GM21447 (cell line): ENCODE data around the gene POMT1.
"Not testable (repeated sequence)": the region's sequence is repeated elsewhere in the genome, so short reads cannot be mapped to it uniquely, and the experiment has no call there.

Source experiments
- ATAC-seq: cut with Tn5 transposase; IDR thresholded peaks from one replicate; pipeline ENCODE4 v1.9.1; 2021; ENCODE audit not compliant: unreplicated experiment

POMT1 gene

DNA sequence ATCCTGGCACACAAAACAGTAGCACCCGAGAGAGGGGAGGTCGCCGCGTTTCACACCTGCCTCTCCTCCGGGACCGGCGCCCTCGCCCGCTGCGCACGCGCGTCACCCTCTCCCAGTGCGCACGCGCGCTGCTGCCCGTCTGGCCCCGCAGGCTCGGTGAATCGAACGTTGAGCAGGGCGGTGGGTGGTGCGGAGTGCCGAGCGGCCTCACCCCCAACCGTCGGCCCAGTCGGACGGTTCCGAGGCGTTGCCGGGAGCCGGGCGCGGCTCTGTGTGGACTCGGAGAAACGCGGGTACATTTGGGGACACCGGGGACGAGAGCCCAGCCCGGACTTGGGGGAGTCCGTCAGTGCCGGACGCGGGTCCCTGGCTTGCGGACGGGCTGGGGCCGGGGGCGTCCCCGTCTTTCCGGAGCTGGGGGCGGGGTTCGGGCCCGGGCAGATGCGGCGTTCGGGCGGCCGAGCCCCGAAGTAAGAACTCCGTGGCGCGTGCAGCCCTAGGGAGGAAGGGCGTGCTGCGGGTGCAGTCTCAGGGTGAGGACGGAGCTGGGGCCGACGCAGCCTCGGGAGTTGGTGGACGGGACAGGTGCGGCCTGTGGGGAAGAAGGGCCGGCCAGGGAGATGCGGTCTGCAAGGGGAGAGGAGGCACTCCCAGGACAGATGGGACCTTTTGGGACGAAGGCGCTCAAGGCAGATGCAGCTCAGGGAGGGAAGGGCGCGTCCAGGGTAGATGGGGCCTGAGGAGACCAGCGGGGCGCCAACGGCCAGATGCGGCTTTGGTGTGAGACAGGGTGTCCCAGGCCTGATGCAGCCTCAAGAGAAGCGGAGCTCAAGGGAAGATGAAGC lies at the start of gene POMT1:
Gene POMT1 (plus strand): TSS at position 138 of the 845 bp plus-strand sequence. CDS start 1,301 bp downstream, outside the sequence.
- ATAC-seq: peak; percentile 70

DNA sequence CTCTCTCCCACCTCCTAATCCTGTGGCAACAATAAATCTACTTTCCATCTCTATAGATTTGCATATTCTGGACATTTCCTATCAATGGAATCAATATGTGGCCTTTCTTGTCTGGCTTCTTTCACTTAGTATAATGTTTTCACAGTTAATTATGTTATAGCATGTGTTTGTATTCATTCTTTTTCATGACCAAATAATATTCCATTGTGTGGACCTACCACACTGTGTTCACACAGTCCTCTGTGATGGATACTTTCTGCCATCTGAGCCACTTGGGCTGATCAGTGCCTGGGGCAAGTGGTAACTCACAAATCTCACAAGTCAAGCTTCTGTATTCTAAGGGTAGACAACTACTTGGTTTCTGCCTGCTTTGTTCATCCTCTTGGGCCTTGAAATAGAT lies 48.7 kb upstream of the POMT1 start:
- no peak for ATAC-seq

- ATAC-seq: not testable (repeated sequence)
Measured at GRCh38 chr9:131455655-131456054, 47.1 kb upstream of the POMT1 start.

- no peak for ATAC-seq
Measured at GRCh38 chr9:131457746-131458145, 45.0 kb upstream of the POMT1 start.

- ATAC-seq: no peak
Measured at GRCh38 chr9:131459056-131459455, 43.7 kb upstream of the POMT1 start.

GRCh38 chr9:131461166-131461565 lies 41.6 kb upstream of the POMT1 start:
- no peak for ATAC-seq

DNA sequence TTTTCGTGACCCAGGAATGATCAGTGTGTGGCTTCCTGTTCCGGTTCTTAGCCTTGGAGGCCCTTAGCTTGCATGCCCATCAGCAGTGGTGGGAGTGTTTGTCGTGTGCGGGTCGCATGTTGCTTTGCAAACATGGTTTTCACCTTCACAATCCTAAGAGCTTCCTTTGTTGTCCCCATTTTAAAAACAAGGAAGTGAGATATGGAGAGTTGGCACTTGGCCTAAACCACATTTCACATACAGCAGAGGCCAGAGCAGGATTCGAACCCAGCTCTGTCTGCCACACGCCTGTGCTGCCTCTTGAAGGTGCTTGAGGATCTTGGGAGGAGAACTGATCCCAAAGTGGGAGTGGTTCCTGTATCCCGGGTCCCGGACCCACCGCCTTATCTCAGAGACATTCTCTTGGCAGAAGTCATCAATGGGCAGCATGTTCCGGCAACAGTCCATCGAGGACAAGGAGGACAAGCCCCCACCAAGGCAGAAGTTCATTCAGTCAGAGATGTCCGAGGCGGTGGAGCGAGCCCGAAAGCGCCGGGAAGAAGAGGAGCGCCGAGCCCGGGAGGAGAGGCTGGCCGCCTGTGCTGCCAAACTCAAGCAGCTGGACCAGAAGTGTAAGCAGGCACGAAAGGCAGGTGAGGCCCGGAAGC lies 38.2 kb upstream of the POMT1 start:
- no peak for ATAC-seq

GRCh38 chr9:131465401-131465800 lies 37.3 kb upstream of the POMT1 start:
- no peak for ATAC-seq

- ATAC-seq: no peak
Measured at GRCh38 chr9:131467214-131467935, 35.3 kb upstream of the POMT1 start.

- no peak for ATAC-seq
Measured at GRCh38 chr9:131468031-131468430, 34.7 kb upstream of the POMT1 start.

DNA sequence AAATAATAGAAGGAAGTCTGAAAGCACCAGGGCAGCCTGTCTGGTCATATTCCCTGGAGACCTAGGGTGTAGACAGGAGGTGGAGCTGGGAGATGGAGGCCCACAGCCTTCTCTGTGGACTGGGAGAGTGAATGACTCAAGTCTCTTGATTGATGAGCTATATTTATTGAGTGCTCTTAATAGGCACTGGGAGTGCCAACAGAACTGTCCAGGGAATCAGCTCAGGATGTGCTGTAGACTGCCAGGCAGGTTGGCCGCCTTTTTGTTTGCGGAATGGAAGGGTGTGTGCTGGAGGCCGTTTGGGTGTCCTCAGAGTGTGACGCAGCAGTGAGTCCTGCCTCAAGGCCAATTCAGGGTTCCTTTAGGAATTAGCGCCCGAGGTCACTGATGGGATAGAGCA lies 33.4 kb upstream of the POMT1 start:
- no peak for ATAC-seq

- no peak for ATAC-seq
Measured at GRCh38 chr9:131469951-131470350, 32.8 kb upstream of the POMT1 start.

- no peak for ATAC-seq
Measured at GRCh38 chr9:131470581-131470991, 32.1 kb upstream of the POMT1 start.

DNA sequence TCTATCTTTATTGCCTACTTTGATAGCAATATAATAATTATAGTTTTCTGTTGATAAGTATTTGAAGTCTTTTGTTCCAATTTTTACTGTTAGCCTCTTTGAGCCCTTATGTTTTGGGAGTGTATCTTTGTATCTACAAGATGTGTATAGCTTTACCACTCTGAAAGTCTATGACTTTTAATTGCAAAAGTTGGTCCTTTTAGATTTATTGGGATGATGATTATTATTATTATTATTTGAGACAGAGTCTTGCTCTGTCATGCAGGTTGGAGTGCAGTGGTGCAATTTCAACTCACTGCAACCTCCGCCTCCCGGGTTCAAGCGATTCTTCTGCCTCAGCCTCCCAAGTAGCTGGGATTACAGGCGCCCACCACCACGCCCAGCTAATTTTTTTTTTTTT lies 30.6 kb upstream of the POMT1 start:
- ATAC-seq: not testable (repeated sequence)

- no peak for ATAC-seq
Measured at GRCh38 chr9:131473198-131473885, 29.4 kb upstream of the POMT1 start.

- ATAC-seq: no peak
Measured at GRCh38 chr9:131473891-131474290, 28.8 kb upstream of the POMT1 start.

- no peak for ATAC-seq
Measured at GRCh38 chr9:131474711-131475110, 28.0 kb upstream of the POMT1 start.

GRCh38 chr9:131475111-131475955 lies 27.4 kb upstream of the POMT1 start:
- no peak for ATAC-seq

- no peak for ATAC-seq
Measured at GRCh38 chr9:131475956-131476776, 26.6 kb upstream of the POMT1 start.
